ENCODE measurements around the gene MEF2C. TPM values are rescaled to one million over a fixed set of nuclear protein-coding genes. Genes with fewer than 3 reads are reported as not detected.

The MEF2C gene
- total and polyA plus RNA-seq, 2 of the 13 experiments (the other 11 are each of a cell fraction or from before 2014, with no cell fraction given), result 0.02 TPM; not detected in 1

DNA sequence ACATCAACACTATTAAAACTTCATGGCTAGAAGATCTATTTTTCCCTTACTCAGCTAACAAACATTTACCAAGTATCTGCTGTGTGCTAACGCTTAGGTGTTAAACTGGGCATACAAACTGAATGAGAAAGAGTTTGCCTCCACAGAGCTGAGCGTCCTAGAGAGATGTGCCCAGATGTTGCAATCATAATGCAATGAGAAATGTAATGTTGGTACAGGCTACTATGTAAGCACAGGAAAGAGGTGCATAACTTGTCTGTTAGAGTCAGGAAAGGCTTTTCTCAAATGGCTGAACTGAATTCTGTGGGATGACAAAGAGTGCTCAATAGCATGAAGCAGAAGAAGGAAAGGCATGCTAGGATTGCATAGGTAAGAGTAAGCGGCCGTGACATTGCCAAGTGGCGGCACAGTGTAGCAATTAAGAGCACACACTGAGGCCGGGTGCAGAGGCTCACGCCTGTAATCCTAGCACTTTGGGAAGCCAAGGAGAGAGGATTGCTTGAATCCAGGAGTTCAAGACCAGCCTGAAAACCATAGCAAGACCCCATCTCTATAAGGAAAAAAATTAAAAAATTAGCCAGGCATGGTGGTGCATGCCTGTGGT is 137.8 kb downstream of the MEF2C start:
- TF ChIP-seq ISX (CRISPR knock-in tag; conservative IDR thresholded peaks at IDR 0.05) (no peak), KDM3A (CRISPR knock-in tag; IDR thresholded peaks at IDR 0.05; ENCODE audit: low read depth) (no peak), CEBPB (IDR thresholded peaks at IDR 0.05; ENCODE audit: borderline replicate concordance, low read depth, low read length) (peak; percentile 55; the same call in 1 of the 2 replicates), ARID5B (CRISPR knock-in tag; IDR thresholded peaks at IDR 0.05) (no peak), MAFK (conservative IDR thresholded peaks at IDR 0.05 in 1 of 2, IDR thresholded peaks at IDR 0.05 in 1 of 2; ENCODE audit: low read length in 2 of 2) (peak in 1 of 2 experiments; percentile 23; a peak in 1 of 4 replicates)
- POLR2A ChIA-PET, result no interaction called here
- H3K27ac ChIP-seq (ENCODE audit: extremely low read length, insufficient read depth, low read length), result no peak overlapping the region
- intact Hi-C loops (cut with micrococcal nuclease; ENCODE audit: unreplicated experiment), result no loop called here
- ATAC-seq (no peak), FAIRE-seq (no peak), DNase-seq (ENCODE audit: low spot score) (no peak)
- H3K4me1 ChIP-seq (ENCODE audit: insufficient read depth, low read length), result no peaks in the 10 kb centered on the region
- H3K4me3 ChIP-seq (replicated peaks in 1 of 3; ENCODE audit: insufficient read depth in 1 of 3, low read depth in 2 of 3, low read length in 3 of 3), result no peak overlapping the region
- H3K9ac ChIP-seq (ENCODE audit: insufficient read depth, low read depth, low read length), result no peak overlapping the region
- WGBS (ENCODE audit: low lambda C conversion rate), result 17% methylated on average over 7 of the region's 7 CpGs
- no peaks in the 10 kb centered on the region for H4K20me1 ChIP-seq (ENCODE audit: insufficient read depth, low read length)
- H3K27me3 ChIP-seq (ENCODE audit: control insufficient read depth in 1 of 2, insufficient read depth in 2 of 2, low read length in 2 of 2), result no peaks in the 10 kb centered on the region
- CTCF ChIA-PET (ENCODE audit: low intra/inter-chr PET ratio, low total read pairs), result no interaction called here
- no TSS peak for BruUV-seq (replicated peaks)
- H3K36me3 ChIP-seq (replicated peaks in 1 of 2; ENCODE audit: control insufficient read depth in 1 of 2, insufficient read depth in 2 of 2, low read length in 2 of 2), result no peaks in the 10 kb centered on the region
- in situ Hi-C loops (cut with HindIII; ENCODE audit: extremely low pct_ligation_motif_present, low pct_unique_long_range_greater_than_20kb), result no loop called here
- no peak overlapping the region for H2AFZ ChIP-seq (ENCODE audit: low read length)
- no peaks in the 10 kb centered on the region for H3K79me2 ChIP-seq (ENCODE audit: insufficient read depth, low read length)
- H3K9me3 ChIP-seq (ENCODE audit: low read length), result no peaks in the 10 kb centered on the region
- no peak overlapping the region for H3K4me2 ChIP-seq (ENCODE audit: low read depth, low read length)
